CD4-positive, alpha-beta T cell treated with Interleukin-21 for 1 hour (primary cell): ENCODE results near the gene CTBP2.
A peak's percentile ranks its signal among the peaks of the same experiment; 100 is the strongest.

Experiments
- DNase-seq: peaks from one replicate; pipeline ENCODE4 v3.0.0-alpha.2; 2020

Gene CTBP2

DNA sequence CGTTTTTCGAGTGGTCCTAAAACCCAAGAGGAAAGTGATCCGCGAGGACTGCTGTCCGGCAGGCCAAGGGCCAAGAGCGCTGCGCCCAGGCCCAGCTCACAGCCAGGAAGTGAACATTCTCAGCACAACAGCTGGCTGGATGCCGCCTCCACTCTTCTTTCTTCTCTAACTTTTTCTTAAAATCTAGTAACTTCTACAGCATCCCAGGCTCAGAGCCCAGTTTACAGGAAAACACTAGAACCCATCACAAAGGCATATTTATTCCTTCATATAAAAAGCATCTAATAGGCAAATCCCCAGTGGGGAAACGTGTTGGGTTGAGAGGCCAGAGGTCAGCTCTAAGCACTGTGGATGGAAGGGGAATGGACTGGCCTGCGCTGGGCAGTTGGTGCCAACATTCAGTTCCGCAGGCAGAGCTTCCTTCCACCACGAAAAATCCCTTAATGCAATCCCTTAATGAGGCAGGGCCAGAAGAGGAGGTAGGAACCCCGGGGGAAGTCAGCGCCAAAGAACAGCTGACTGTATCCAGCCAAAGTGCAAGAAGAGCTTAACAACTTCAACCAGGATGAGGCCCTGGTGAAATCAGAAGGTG, 143.7 kb downstream of the CTBP2 start:
- no peak for DNase-seq

GRCh38 chr10:125016123-125016522, 144.2 kb downstream of the CTBP2 start:
- DNase-seq, result no peak

DNA sequence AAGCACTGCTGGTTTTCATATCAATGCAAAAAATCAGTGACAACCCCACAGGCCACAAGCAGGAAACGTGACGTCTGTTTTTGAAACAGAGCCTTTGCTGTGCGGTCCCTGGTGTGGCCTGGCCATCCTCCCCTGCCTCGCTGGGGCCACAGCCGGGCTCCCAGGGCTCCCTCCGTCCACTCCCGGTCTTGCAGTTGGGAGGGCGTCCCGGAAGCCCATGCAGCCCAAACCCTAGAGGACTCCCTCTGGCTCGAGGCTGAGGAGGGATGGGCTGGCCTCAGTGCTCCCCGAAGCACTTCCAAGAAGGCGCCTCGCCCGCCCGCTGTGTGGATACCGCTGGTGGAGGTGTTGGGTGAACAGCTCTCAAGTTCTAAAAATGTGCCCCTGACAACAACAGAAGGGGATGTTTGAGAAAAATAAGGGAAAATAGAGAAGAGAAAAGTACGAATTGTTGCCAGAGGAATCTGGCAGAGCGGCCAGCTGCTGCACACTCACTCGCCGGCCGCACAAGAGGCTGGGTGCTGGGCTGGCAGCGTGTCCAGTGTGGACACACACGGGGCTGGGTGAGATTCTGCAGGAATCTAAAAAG, 144.9 kb downstream of the CTBP2 start:
- DNase-seq, result peak; percentile 22

DNA sequence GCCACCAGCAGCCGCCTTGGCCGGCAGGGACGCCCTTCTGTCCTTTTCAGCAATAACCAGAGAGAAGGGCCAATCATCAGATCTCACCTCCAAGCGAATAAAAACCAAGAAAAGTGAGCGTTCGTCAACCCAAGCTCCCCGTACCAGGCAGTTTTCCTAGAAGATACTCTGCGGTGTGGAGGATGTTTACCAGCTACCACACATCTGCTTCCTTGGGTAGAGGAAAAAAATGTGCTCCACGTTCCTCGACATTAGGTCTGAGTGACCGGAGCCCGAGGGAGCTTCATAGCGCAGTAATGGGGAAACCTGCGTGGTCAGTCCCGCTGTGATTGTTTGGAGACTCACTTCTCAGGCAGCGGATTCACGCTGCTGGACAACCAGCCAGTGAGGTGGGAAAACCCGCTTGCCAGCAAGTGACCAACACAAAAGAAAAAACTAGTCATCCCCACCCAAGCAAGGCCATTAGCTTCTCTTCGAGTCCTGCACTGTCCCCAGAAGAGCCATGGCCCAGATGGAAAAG, 145.5 kb downstream of the CTBP2 start:
- no peak for DNase-seq

DNA sequence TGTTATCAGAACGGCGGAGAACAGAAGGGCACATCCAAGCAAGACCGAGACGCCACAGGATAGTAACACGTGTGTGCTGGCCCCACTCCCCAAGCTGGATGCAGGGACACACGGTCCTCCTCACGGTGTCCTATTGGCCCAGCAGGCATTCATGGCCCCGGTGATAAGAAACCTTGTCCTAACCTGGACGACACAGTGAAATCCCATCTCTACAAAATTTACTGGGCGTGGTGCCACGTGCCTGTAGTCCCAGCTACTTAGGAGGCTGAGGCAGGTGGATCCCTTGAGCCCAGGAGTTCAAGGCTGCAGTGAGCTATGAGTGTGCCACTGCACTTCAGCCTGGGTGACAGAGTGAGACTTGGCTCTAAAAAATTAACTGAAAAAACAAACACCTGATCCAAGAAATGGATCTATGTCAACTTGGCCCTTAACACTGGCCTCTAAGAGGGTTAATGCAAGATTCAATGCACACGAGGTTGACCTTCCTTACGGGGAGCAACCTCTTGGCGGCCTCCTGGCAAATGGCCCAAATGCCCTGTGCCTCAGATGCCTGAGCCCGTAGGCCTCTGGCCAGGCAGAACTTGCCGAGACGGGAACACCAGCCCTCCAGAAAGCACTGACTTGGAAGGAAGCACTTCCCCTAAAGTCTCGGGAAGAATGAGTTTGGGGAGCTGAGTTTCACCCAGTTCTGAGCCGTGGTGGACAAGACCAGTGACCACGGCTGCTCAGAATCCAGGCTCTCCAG, 146.1 kb downstream of the CTBP2 start:
- DNase-seq, result no peak

DNA sequence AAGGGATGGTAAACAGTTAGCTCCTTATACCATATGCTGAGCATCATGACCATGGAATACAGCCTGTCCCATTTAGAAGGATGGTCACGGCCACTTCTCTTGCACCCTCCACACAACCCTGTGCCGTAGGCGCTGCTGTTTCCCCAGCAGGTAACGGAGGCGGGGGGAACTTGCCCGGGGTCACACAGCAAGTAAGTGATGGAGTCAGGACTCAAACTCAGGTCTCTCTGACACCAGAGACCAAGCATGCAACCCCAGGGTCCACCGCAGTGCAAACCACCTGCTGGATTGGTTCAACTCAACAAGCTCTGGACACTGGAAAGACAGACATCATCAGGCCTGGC, 146.9 kb downstream of the CTBP2 start:
- DNase-seq, result no peak

DNA sequence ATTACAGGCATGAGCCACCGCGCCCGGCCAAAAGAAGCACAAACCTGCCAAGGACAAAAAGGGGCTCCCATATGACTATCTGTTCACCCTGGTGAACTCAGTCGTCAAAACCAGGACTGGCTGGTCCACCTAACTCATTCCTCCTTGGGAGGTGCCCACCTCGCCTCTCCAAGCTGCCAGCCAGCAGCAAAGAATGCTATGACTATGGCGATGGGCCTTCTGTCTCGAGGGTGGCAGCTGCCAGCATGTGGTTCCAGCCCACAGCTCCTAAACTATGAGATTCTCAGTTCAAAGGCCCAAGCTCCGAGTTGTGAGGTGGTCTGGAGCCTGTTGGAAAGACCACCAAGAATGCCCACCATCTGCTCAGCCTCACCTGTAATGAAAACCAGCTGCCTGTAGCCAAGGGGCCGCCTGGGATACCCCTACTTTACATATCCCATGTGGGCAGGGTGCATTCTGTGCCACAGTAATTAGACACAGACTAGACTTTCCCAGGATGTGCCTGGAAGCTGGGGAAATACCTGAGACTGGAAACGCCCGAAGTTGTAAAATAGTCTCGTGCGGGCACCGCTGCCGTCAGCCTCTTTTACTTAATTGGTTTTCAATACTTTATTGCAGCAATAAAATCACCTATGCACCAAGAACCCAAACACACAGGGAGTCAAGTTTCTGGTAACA, 147.4 kb downstream of the CTBP2 start:
- DNase-seq, result no peak

GRCh38 chr10:125011926-125012705, 148.2 kb downstream of the CTBP2 start:
- no peak for DNase-seq

DNA sequence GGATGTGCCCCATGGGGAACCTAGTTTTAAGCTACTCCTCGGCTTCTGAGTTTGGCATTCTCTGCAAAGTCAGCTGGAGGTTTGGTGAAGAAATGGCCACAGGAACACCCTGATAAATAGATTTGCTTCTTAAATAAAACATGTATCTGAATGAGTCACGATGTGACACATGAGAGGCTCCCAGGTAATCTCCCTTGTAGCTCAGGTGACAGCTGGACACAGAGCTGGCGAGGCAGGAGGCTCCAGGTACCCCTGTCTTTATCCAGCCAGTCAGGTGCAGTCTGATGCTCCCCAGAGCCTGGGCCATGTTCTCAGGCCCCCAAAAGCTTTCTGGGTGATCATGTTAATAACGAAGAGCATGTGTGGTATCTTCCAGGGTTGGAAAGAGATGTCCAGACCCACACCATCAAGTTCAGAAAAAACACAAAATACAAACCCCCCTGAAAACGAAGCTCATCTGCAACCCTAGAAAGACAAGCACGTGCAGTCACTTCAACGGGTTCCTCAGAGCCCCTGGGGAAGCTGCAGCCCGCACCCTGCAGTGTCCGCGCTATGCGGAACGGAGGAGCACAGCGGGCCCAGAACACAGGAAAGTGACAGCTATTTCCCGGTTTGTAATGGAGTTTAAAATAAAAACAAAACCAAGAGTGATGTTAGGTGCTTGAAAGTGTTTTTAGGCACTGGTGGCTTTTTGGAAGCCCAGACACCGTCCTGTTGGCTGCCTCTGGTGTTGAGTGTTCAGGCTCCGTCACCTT, 149.0 kb downstream of the CTBP2 start:
- DNase-seq, result no peak

DNA sequence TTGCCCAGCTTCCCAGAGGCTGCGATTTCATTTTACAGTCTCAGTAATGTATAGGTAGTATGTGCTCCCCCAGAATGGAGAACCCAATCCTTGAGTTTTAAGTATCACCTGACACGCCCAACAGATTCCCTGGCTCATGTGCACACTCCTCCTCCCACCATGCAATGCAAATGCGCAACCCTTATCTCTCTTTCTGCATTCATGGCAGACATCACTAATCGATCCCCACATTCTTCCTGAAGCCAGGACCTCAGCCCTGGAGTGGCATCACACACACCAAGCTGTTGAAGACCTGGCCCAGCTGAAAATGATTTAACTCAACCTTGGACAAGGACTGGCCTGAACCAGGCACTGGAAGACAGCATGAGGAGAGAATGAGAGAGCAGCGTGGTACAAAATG, 150.0 kb downstream of the CTBP2 start:
- no peak for DNase-seq

GRCh38 chr10:125009661-125010161, 150.7 kb downstream of the CTBP2 start:
- no peak for DNase-seq

DNA sequence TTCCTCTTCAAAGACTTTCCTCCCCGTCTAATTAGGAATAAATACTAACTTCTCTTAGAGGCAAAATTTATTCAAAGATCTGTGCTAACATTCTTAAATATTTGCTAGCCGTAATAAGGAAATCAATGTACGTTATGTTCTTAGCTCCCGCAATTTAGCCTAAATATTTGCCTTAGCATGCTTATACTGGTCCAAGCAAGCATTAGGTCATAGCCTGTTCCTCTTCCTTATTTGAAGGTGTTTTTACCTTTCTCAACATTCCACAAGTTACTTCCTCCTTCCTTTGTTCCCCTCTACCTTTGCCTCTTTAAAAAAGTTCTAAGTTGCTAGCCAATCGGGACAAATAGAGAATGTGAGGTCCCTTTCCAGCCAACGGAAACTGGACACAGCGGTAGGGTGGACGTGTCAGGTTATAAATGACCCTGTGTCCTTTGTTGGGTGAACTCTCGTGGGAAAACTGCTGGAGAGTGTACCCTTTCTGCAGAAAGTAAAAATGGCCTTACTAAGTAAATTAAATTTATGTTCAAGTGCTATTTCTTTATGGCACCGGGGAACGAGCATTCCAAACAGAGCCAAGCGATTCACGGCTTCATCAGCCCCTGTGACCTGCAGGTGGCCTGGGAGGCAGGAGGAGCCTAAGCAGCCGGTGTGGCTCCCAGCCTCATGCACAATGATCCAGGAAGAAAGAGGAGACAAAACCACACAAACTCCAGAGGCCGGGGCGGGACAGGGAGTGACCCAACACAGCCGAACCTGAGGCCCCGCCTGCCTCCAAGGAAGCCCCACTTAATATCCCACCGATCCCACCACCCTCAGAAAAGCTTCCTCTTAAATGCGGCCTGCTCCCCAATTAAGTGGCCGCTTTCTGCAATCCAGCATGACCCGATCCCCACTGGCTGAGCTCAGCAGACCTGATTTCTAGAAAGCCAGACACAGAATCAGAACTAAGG, 151.4 kb downstream of the CTBP2 start:
- DNase-seq, result no peak

DNA sequence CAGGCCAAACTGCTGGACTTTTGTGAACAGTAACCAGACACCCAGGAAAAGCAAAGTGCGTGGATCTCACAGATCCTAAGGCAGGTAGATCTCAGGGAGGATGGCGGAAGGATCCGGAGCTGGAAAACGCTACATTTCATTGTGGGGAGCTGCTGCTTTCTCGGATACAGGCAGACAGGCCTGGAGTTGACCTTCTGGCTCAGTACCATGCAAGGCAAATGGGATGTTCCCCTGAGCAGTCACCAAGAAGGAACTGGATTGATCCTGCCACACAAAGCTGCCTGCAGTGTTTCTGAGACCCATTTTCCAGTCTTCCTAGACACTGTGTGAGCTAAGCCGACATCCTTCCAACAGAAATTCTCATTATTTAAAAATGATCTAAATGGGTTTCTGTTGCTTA, 152.9 kb downstream of the CTBP2 start:
- no peak for DNase-seq

DNA sequence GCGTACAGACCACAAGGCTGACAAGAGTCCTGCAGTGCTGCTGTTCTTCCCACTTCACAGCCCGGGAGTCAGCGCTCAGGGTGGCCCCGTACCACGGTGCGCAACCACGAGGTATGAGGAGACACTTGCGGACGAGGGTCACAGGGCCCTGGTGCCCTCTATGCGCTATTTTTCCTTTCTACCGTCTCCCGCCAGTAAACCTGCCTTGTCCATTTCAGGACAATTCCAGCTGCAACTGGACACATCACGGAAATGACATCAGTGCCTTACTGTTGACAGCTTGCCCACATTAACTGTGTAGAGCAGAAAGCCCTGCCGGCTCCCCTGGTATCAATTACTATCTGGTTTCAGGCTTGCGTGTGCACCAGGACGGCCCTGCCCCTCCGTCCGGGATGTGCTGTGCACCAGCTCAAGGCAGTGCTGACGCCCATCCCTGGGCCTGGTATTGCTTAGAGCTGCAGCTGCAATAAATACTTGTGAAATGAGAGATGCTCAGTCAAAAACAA, 153.4 kb downstream of the CTBP2 start:
- no peak for DNase-seq

DNA sequence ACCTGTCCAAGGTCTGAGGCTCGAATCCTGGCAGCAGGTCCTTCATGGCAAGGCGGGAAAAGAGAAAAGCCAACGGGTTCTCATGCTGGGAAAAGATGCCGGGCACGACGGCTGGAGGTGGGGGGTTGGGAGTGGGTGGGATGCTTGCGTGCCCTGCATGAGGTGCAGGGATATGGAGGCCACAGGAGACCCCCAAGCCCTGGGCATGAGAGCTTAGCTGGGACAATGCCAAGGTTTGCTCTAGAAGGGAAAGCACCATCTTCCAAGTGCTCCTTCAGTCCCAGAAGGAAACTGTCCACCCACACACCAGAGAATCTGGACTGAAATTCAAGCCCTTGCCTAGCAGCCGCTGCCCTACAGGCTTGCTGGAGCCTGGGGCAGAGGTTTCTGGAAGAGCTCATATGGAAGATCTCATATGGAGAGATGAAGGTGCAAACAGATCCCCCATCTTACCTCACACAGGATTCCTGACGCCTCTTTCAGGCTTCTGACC, 154.1 kb downstream of the CTBP2 start:
- no peak for DNase-seq

DNA sequence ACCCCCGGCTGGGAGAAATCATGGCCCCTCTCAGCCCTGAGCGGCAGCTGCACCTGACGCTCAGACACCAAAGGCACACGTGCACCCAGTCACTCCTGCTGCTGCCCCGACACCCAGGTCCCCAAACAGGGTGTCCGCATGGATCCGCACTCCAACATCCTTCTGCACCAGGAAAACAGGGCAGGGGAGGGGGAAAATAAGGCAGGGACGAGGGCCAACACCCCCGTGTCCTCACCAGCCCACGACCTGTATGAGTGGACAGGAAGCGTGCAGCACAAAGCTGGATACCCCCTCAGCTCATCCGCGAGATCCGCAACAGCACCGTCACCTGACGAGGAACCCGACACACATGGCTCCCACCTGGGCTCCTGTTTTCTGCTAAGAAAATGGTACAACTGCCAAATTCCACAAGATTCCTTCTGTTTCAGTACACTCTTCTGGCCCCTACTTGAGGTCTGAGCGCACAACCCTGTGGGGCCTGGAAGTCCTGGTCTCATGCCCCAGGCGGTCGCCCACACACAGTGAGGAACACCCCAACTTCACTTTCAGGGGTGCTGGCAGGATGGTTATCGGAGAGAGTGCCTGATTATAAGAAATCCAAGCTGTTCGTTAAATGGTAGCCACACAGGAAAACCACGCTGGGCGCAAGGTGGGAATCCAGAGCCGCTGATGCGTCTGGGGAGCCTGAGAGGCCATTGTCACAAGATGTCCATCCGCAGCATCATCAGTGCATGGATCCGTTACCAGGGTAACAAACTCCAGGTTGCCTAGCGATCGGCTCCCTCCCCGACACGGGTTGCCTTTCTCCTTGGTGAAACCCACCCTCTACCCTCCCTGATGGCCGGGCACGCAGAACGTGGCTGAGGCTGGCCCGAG, 154.8 kb downstream of the CTBP2 start:
- no peak for DNase-seq

GRCh38 chr10:125004571-125005311, 155.6 kb downstream of the CTBP2 start:
- no peak for DNase-seq

DNA sequence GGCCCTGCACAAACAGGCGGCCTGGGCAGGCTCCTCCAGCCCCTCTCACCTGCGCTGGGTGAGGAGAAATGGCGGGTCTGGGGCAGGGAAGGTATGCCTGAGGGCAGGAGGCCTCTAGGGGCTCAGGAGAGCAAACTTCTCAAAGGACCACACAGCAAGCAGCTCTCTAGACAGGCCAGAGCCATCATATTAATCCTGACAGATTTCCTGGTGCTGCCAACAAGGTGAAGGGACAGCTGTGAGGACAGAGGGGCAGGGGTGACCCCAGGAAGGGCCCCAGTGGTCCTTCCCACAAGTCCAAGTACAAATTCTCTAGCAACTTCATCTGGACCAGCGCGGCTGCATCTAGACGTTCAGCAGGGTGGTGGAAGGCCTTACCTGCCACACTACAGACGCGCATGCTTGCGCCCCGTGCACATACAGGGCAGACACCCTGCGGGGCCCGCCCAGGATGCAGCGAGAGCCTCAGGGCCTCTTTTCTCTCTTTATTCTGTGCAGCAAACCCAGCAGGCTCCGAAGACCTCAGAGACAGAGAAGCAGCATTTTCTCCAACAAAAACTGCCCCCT, 156.4 kb downstream of the CTBP2 start:
- no peak for DNase-seq
